Measurements from ENCODE around the gene FLYWCH1.

The FLYWCH1 gene

GRCh38 chr16:2971134-2971984, 59.6 kb downstream of the FLYWCH1 start:
- no peak for DNase-seq

- no peak for DNase-seq
These were observed 60.5 kb downstream of the FLYWCH1 start for GRCh38 chr16:2971985-2972784.

DNA sequence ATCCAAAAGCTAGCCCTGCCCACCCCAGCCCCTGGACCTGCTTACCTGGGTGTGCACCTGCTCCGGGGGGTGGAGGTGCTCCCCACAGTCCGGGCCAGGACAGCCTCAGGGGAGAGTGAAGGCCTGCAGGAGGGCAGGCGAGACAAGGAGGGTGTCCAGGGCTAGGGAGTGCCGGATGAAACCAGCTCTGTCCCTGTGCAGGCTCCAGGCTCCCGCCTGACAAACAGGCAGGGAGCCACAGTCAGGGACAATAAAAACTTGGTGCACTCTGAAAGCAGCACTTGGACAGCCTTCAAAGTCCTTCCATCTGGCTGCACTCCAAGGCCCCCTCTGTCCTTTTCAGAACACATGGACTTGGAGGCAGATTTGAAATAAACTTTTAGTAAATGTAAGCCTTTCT, 61.4 kb downstream of the FLYWCH1 start:
- DNase-seq, result no peak

DNA sequence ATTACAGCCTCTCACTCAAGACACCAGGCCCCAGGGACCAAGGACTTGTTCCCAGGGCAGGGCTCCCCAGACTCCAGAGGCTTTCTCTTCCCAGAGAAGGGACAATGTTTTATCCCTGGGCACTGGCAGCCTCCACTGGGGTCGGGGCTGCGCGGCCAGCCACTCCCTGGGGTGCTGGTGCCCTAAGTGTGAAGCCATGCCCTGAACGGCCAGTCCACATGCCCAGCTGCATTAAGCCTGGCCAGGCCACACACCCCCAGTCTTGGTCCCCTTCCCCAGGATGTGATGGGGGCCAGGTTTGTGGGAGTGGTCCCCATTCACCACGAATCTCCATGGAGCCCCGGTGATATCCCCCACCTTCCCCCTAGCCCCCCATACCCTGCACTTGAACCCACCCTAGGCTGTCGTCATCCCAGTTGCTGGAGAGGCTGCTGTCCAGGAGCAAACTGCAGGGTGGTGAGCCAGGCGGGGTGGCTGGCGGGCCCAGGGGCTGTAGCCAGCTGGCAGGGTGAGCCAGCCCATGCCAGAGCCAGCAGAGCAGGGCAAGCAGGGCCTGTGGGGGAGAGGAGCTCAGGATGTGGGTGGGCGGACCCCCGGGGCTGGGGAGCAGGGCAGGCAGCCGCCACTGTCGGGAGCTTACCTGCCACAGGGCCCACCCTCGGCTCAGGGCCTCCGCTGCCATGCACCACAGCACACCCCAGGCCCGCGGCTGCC, 62.0 kb downstream of the FLYWCH1 start:
- no peak for DNase-seq

GRCh38 chr16:2974319-2975056, 62.8 kb downstream of the FLYWCH1 start:
- no peak for DNase-seq

DNA sequence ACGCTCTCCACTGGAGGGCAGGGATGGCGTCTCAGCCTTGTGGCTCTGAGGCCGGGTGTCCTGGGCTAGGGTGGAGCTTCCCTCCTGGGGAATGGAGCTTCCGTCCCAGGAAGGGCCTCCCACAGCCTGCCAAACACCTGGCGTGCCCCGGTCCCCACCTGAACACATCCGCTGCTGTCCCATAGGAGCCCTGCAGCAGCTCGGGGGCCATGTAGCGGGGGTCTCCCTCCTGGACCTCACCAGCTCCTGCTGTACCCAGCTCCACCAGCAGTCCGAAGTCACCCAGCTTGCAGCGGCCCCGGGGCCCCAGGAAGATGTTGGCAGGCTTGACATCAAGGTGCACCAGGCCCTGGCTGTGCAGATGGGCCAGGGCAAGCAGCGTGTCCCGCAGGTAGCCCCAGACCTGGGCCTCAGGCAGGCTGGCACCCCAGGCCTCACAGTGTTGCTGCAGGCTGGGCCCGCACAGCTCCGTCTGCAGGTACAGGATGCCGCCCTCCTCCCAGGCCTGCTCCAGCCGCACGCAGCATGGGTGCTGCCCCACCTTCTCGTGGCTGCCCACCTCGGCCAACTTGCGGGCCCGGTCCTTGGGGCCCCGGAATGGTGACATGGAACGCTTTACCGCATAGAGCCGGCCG, 63.5 kb downstream of the FLYWCH1 start:
- no peak for DNase-seq

DNA sequence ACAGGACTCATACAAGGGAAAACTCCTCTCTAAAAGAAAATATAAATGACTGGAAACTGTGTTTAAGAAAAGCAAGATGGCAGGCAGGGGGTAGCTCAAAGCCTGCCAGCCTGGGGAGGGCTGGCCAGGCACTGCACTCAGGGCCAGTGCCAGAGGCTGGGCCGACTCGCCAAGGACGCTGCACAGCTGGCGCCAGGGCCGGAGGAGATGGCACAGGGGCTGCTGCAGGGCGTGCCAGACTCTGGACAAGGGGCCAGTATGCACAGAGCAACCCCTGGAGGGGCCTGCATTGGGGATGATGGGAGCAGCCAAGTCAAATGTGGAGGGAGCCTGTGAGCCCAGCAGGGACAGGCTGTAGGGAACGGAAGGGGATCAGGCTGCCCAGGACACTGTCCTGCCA, 64.5 kb downstream of the FLYWCH1 start:
- DNase-seq, result no peak

- DNase-seq, result no peak
These were observed 64.9 kb downstream of the FLYWCH1 start for GRCh38 chr16:2976673-2977072.

DNA sequence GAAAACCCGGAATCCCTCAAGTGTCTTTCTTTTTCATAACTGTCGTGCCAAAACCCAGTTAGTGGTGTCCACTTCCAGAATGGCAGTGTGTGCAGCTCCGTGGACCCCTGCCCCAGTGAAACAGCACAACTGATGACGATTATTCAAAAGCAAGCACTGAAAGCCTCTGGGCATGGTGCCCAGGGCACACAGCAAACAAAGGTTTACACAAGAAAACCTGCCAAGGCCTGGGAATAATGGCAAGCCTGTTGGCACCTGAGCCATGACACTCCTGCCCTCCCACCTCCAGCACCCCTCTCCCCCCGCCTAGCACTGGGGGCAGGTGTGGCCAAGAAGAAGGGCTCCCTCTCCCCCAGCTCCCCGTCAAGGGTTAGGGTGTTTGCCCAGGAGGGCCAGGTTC, 65.7 kb downstream of the FLYWCH1 start:
- DNase-seq, result peak; percentile 94

- DNase-seq, result no peak
These were observed 68.0 kb downstream of the FLYWCH1 start for GRCh38 chr16:2979669-2980226.

- DNase-seq, result peak; percentile 76
These were observed 68.8 kb downstream of the FLYWCH1 start, which contains the start of gene PKMYT1 for GRCh38 chr16:2980227-2981176. Gene PKMYT1, minus strand, starts transcription at chr16:2980446. Its CDS starts 789 bp downstream, at chr16:2979657.

DNA sequence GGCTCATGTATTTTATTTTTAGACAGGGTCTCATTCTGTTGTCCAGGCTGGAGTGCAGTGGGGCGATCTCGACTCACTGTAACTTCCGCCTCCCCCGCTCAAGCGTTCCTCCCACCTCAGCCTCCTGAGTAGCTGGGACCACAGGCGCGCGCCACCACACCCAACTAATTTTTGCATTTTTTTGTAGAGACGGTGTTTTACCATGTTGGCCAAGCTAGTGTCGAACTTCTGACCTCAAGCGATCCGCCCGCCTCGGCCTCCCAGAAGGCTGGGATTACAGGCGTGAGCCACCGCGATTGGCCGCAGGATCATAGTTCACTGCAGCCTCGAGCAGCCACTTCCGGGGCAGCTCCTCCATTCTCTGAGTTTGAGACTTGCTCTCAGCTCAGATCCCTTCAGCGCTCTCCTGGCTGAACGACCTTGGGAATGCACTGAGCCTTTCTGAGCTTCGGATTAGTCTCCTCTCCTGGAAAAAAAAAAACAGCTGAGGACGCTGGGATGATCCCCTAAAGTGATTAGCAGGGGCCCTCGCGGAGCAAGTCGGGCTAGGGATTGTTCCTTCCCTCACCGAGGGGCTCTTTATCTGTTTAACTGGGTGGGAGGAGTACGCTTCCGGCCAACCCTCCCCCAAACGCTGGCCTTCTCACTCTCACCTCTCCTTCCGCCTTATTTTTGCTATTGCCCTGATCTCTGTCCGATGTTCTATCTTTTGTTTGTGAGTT, 69.6 kb downstream of the FLYWCH1 start:
- DNase-seq, result no peak

DNA sequence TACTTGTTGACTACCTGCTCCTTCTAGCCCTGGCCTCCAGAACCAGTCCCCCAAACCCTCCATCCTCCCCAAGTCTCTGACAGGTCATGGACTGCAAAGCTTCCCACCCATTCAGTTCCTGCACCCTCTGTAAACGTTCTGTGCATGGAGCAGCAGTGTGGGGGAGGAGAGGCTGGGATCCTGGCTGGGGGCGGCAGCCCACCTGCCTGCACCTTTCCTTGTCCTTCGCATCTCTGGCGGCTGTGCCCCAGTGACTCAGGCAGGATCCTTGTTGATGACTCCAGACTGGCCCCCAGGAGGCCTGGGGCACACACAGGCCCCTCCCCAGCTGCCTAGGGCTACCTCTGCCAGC, 70.1 kb downstream of the FLYWCH1 start:
- DNase-seq, result no peak

- DNase-seq, result no peak
These were observed 70.7 kb downstream of the FLYWCH1 start for GRCh38 chr16:2982402-2982801.

DNA sequence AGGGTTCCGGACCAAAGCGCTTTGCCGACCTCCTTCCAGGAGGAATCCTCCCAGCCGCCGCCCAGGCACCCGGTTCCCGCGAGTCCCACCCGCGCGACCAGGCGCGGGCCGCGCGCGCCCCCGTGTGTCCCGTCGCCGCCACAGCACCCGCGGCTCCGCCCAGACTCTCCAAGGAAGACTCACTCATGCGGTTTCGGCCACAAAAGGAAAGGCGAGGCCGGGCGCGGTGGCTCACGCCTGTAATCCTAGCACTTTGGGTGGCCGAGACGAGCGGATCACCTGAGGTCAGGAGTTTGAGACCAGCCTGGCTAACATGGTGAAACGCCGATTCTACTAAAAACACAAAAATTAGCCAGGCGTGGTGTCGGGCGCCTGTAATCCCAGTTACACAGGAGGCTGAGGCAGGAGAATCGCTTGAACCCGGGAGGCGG, 72.0 kb downstream of the FLYWCH1 start:
- peak; percentile 66 for DNase-seq

GRCh38 chr16:2985462-2985861, 73.7 kb downstream of the FLYWCH1 start:
- peak; percentile 17 for DNase-seq

DNA sequence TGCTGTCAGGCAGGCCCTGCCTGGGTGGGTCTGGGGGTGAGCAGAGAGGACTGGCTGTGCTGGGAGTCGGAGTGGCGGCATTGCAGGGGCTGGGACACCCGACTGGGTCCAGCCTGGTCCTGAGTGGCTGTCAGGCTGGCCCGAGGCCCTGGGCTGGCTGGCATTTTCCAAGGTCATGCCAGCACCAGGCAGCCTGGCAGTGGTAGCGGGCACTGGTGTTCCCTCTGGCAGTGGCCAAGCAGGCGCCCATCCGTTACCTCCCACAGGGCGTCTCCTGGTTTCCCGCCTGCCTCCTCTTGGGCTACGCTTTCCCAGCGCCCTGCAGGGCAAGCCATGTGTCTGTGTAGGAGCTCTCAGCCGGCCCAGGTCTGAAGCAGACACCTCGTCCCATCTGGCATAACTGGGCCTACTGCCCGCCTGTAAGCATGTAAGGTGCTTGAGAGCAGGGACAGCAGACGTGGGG, 74.2 kb downstream of the FLYWCH1 start:
- peak; percentile 26 for DNase-seq

DNA sequence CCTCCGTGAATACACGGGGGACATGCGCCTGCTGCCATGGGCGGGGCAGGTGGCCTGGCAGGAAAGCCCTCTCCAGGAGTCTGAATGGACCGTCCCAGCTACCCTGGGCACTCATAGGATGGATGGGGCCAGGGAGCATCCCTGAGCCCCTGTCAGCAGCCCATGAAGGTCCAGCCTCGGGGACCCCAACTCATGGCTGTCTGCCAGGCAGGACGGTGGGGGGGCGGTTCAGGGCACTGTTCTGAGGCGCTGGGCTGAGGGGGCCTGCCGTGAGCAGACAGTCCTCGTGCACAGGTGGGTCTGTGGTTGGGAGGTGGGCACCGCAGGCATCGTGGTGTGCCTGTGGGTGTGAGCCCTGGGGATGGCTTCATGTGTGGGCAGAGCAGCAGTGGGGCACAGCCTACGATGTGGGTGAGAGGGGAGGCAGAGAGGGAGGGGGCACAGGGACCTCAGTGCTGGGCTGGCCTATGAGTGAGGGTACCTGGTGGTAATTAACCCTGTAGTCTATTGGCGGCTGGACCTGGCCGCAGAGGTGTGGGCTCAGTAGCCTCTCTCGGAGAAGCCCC, 75.0 kb downstream of the FLYWCH1 start:
- no peak for DNase-seq

- no peak for DNase-seq
These were observed 75.6 kb downstream of the FLYWCH1 start for GRCh38 chr16:2987286-2987685.

Measured in NCI-H2029 (cell line).